Retinal pigment epithelial cell (primary cell): Measurements from ENCODE around the gene TSPAN18.
"Not testable (repeated sequence)": the region's sequence is repeated elsewhere in the genome, so short reads cannot be mapped to it uniquely, and the experiment has no call there.

Source experiments
- DNase-seq: peaks from one replicate; pipeline ENCODE4 v3.0.0-alpha.2; 2010; ENCODE audit warnings: low read depth
- H3K4me3 ChIP-seq: 2 replicates; pipeline ENCODE4 v1.5.1; 2011; ENCODE audit warnings: mild to moderate bottlenecking, low read length, control low read depth, moderate library complexity
- CTCF ChIP-seq: conservative IDR thresholded peaks from 2 replicates; pipeline ENCODE4 v1.5.1; 2011; ENCODE audit warnings: low read depth, low read length, control low read depth, inconsistent platforms

The TSPAN18 gene

GRCh38 chr11:44868455-44869421 lies 142.0 kb downstream of the TSPAN18 start:
- no peak for DNase-seq
- no peak overlapping the region for H3K4me3 ChIP-seq
- TF ChIP-seq CTCF = no peak

- no peak overlapping the region for H3K4me3 ChIP-seq
- no peak for TF ChIP-seq CTCF
- no peak for DNase-seq
Measured at GRCh38 chr11:44870181-44870580, 143.4 kb downstream of the TSPAN18 start.

GRCh38 chr11:44870615-44871176 lies 143.9 kb downstream of the TSPAN18 start:
- no peak for DNase-seq
- H3K4me3 ChIP-seq = no peak overlapping the region
- TF ChIP-seq CTCF = no peak

GRCh38 chr11:44871682-44872081 lies 144.9 kb downstream of the TSPAN18 start:
- DNase-seq, H3K4me3 ChIP-seq: not testable (repeated sequence)

GRCh38 chr11:44872556-44872955 lies 145.8 kb downstream of the TSPAN18 start:
- no peak for TF ChIP-seq CTCF
- DNase-seq = no peak
- no peak overlapping the region for H3K4me3 ChIP-seq

GRCh38 chr11:44873537-44873936 lies 146.8 kb downstream of the TSPAN18 start:
- no peak overlapping the region for H3K4me3 ChIP-seq
- DNase-seq = no peak
- no peak for TF ChIP-seq CTCF

- H3K4me3 ChIP-seq = no peak overlapping the region
- DNase-seq = no peak
- no peak for TF ChIP-seq CTCF
Measured at GRCh38 chr11:44874284-44874683, 147.5 kb downstream of the TSPAN18 start.
